Stimulated activated CD8-positive, alpha-beta memory T cell treated with anti-CD3 and anti-CD28 coated beads, Interleukin-12 subunit alpha, Interleukin-12 subunit beta, amount 100 ng/mL, for 24 hours (primary cell): ENCODE results near the gene PERP.
"Not testable (repeated sequence)": the region's sequence is repeated elsewhere in the genome, so short reads cannot be mapped to it uniquely, and the experiment has no call there.

Source experiments
- DNase-seq: peaks from one replicate; pipeline ENCODE4 v3.0.0-alpha.2; 2020; ENCODE audit errors: extremely low read depth

The PERP gene

DNA sequence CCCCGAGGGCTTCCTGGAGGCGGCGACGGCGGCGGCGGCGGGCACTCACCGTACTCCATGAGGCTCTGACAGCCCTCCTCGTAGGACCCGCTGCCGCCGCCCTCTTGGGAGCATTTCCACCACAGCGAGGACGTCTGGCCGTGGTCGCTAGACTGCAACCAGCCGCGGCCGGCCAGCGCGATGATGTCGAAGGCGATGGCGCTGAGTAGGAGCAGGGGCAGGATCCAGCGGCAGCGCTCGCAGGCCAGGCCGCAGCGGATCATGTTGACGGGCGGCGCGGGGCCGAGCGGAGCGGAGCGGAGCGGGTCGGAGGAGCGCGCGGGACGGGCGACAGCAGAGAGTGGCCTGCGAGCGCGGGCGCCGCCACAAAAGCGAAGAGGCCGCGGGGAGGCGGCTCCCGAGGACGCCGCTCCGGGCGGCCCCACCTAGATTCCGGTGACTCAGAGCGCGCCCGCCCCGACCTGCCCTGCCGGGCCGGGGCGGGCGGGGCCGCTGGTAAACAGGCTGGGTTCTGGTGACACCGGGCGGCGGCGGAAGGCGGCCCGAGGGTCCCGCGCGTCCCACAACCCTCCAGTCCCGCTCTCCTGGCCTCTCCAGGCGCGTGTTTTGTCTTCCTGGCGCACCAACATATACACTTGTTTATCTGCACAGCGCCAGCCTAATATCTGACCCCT is at the start of gene PERP:
Gene PERP, minus strand, starts transcription at position 342 of the 674 bp plus-strand sequence. Its CDS starts 79 bp downstream, at position 263.
- DNase-seq = peak; percentile 42

DNA sequence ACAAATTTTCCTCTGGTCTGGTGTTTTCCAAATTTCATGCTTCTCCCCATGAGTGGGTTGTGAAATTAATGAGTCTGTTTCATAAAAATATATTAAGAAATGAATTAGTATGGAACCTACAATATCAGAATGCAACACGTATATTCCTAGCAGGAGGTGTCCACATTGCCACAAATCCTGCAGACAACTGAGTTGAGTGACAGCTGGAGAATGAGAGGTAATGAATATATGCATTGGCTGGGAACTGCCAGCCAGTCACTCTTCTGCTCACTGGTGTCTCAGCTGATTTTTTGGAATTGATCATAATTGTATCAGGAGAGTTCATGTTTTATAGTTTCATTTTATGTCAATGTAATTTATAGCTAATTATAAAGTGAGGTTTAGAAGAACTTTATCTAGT is 48.2 kb upstream of the PERP start:
- DNase-seq = no peak

DNA sequence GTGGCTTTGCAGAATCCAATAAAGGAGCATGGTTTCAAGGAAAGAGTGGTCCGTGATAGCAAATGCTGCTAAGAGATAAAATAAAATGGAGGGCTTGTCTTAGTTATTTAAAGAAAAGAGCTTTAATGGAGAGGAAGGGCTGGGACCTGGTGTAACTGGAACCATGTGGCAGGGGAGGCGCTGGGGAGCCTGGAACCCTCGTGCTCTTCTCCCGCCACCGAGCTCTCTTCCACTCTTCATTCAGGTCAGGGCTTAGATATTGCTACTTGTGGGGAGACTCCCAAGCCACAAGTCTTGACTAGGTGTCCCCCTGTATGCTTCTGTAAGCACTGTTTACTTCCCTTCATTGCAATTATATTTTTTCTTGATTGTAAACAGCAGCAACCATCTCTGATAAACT is 39.3 kb upstream of the PERP start:
- no peak for DNase-seq

GRCh38 chr6:138145402-138145801 is 38.2 kb upstream of the PERP start:
- no peak for DNase-seq

- DNase-seq = no peak
These were observed 35.6 kb upstream of the PERP start for GRCh38 chr6:138142806-138143205.

GRCh38 chr6:138129190-138129589 is 22.0 kb upstream of the PERP start:
- no peak for DNase-seq

DNA sequence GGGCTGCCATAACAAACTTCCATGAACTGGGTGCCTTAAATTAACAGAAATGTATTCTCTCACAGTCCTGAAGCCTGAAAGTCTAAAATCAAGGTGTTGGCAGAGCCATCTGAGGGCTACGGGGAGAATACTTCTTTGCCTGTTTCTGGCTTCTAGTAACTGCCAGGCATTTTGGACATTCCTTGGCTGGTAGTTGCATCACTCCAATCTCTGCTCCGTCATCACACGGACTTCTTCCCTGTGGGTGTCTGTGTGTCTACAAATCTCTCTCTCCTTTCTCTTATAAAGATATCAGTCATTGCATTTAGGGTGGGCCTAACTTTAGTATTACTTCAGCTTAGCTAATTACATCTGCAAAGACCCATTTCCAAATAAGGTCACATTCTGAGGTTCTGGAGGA is 20.9 kb upstream of the PERP start:
- DNase-seq = no peak

DNA sequence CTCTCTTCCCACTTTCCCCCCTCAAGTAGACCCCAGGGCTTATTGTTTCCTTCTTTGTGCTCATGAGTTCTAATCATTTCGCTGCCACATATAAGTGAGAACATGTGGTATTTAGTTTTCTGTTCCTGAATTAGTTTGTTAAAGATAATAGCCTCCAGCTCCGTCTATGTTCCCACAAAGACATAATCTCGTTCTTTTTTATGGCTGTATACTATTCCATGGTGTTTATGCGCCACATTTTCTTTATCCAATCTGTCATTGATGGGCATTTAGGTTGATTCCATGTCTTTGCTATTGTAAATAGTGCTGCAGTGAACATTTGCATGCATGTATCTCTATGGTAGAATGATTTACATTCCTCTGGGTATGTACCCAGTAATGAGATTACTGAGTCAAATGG is 16.9 kb upstream of the PERP start:
- DNase-seq = no peak

- no peak for DNase-seq
These were observed 12.8 kb upstream of the PERP start for GRCh38 chr6:138119976-138120375.

- not testable (repeated sequence) for DNase-seq
These were observed 12.0 kb upstream of the PERP start for GRCh38 chr6:138119229-138119628.

- DNase-seq = no peak
These were observed 10.2 kb upstream of the PERP start for GRCh38 chr6:138117376-138117914.

- DNase-seq = no peak
These were observed 9.4 kb upstream of the PERP start for GRCh38 chr6:138116661-138116999.

GRCh38 chr6:138115877-138116660 is 8.8 kb upstream of the PERP start:
- DNase-seq = no peak

DNA sequence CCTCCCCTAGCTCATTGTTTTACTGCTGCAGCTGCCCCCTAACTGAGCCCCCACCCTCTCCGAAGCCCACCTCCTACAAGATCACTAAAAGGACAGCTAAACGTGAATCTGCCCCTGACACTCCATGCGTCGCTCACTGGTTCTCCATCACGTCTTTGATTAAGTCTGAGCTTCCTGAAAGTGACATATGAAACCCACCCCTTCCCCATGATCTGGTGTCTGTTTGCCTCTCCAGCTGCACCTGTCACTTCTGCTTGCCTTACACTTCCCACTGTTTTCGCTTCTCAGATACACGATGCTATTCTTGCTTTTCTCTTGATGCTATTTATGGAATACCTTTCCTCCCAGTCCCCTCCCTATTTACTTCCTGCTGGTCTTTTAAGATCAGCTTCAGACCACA is 8.0 kb upstream of the PERP start:
- DNase-seq = no peak

GRCh38 chr6:138113588-138114210 is 6.5 kb upstream of the PERP start:
- DNase-seq = no peak

DNA sequence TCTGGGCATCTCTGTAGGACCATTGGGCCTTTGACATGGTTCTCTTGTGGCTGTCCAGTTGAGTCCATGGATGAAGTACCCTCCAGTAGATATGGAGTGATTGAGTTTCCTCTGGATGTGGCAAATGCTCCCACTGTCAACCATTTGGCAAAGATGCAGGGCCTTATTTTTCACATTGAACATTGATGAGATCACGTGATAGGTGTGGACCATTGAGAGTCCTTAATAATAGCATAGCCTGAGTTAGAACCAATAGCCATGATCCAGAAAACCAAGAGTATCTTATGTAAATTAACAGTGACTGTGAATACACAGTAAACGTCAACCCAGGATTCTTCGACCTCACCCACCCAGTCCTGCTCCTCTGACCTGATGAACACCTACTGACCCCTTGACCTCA is 3.0 kb upstream of the PERP start:
- DNase-seq = no peak

DNA sequence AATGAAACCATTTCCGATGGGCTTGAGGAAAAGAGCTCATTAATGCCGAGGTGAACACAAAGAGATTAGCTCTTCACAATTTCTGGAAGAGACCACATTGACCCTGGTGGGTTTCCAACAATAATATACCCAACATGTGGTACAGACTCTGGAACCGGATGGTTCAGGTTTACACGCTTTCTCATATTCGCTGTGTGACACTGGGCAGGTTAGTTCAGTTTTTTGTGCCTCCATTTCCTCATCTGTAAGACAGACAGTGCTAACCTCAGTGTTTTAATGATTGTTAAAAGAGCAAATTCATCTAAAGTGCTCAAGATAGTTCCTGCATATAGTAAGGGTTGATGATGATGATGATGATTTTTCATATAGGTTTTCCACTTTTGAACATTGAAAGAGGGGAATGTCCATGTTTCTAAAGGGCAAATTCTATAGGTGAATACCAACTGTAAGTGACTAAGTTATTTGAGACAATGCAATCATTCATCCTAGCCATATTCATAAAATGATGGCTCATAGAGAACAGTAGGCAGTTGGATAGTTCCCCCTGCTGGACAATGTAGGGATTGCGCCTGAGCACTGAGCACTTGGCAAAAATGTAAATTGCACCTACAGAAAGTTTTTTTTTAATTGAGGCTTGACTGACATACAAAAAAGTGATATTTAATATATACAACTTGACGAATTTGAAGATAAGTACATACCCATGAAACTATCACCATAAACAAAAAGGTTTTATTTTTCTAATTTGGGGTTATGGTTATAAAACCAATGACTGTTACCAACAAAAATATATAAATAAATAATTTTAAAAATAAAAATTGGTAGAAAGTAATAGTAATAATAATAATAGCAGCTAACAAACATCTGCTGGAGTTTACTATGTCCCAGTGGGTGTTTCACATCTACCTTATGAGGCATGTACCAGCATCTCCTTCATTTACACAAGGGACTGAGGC is 2.1 kb upstream of the PERP start:
- peak; percentile 27 for DNase-seq

GRCh38 chr6:138107752-138108592 is 753 bp upstream of the PERP start:
- DNase-seq = no peak

DNA sequence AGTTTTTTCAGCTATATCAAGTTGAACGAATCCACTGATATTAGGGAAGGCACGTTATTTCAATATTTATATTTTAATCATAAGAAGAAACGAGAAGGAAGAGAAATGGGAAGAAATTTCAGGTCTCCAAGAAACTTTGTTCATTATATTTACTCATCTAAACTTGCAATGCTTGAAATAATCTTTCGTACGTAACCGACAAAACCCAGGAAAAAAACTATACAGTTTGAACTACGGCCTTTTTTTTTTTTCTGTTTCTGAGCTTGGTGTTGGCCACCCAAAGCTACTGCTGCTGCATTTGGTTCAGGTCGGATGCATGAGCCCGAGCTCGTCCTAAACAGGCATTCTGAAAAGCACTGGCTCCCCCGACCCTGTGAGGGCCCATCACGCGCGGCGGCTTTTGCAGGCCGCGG is 548 bp downstream of the PERP start:
- no peak for DNase-seq

DNA sequence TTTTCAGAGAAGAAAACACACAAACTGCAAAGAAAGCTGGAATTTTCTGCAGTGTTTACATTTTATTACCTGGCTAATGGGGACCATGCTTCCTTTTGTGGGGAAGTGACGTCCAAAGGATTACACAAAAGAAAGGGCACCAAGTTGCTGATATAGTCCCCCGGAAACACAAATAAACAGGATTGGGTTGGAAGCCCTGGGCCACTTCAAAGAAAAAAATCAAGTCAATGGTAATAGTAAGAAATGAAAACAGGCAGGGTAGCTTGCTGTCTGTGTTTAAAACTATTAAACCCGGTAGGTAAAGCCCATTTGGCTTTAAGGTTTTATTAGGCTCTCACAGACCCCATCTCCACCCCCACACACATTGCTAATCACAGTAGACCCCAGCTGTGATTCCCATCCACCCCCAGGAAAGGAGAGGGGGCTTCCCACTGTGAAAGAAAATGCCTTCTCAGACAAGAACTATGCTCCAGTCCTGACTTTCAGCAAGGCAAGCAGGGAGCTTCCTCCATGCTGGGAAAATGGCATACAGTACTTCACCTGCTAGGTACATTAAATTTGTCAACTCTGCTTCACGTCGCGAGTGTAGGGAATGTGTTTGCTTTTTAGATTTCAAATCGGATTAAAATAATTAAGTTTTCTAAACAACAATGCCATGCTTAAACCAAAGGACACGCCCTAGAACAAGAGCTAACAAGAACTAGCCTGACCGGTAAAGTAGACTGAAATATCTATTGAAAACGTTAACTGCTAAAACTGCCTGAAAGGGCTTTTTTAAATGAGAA is 1.1 kb downstream of the PERP start:
- DNase-seq = no peak
